Natural killer cell (primary cell): ENCODE measurements around the gene ACTRT3. TPM values are rescaled to one million over a fixed set of nuclear protein-coding genes. Genes with fewer than 3 reads are reported as not detected.

Experiments
- ATAC-seq, 3 donors: fragments of 150-1000 bp in 2 of 3; fragments of 200-7000 bp in 1 of 3; cut with Tn5 transposase; 1 replicate in 1 of 3; 2 replicates in 2 of 3; pipeline ENCODE4 v1.10.0; 2021; ENCODE audit warnings: mild to moderate bottlenecking in 2 of 3, moderate library complexity in 2 of 3
- DNase-seq, 2 donors: peaks; one replicate each; pipeline versions ENCODE4 v3.0.0 to v3.0.0-alpha.2; 2013 to 2021; ENCODE audit warnings: mixed read lengths in 1 of 2
- H3K27ac ChIP-seq: one replicate; pipeline ENCODE4 v1.5.1; 2013; ENCODE audit warnings: mild to moderate bottlenecking, low read length
- H3K27me3 ChIP-seq: one replicate; pipeline ENCODE4 v1.6.1; 2013; ENCODE audit warnings: low read length; ENCODE audit not compliant: control insufficient read depth, insufficient read depth
- H3K36me3 ChIP-seq: one replicate; pipeline ENCODE4 v1.6.1; 2013; ENCODE audit warnings: low read length; ENCODE audit not compliant: control insufficient read depth, insufficient read depth
- H3K4me1 ChIP-seq: one replicate; pipeline ENCODE4 v1.6.1; 2013; ENCODE audit warnings: low read length; ENCODE audit not compliant: control insufficient read depth, insufficient read depth
- H3K4me3 ChIP-seq: one replicate; pipeline ENCODE4 v1.5.1; 2013; ENCODE audit warnings: low read length
- H3K9me3 ChIP-seq: one replicate; pipeline ENCODE4 v1.6.1; 2013; ENCODE audit warnings: low read length; ENCODE audit not compliant: control insufficient read depth, insufficient read depth
- H3K27ac Mint-ChIP-seq, 2 donors: one replicate each; pipeline ENCODE4 v1.8.0; 2022; ENCODE audit warnings: mild to moderate bottlenecking in 2 of 2, mixed read lengths in 2 of 2, moderate library complexity in 1 of 2
- H3K27me3 Mint-ChIP-seq, 2 donors: one replicate each; pipeline ENCODE4 v1.8.0; 2022; ENCODE audit warnings: low read depth in 2 of 2, mixed read lengths in 2 of 2
- H3K36me3 Mint-ChIP-seq: one replicate; pipeline ENCODE4 v1.8.0; 2022; ENCODE audit warnings: mixed read lengths
- H3K4me1 Mint-ChIP-seq, 2 donors: one replicate each; pipeline ENCODE4 v1.8.0; 2022; ENCODE audit warnings: mixed read lengths in 2 of 2
- H3K4me3 Mint-ChIP-seq: one replicate; pipeline ENCODE4 v1.8.0; 2022; ENCODE audit warnings: mild to moderate bottlenecking, moderate library complexity, mixed read lengths
- H3K9me3 Mint-ChIP-seq, 2 donors: one replicate each; pipeline ENCODE4 v1.8.0; 2022; ENCODE audit warnings: mixed read lengths in 2 of 2
- CTCF ChIP-seq: fragments of 200-600 bp; IDR thresholded peaks from one replicate; pipeline ENCODE4 v1.8.0; 2022; ENCODE audit warnings: antibody characterized with exemption
- WGBS: methylation state at CpG from one replicate; pipeline ENCODE4 v1.1.7; 2013; ENCODE audit warnings: missing lambda C conversion rate; ENCODE audit not compliant: insufficient coverage; 5-methylcytosine and 5-hydroxymethylcytosine counted together
- intact Hi-C: fragments of 100-400 bp; cut with micrococcal nuclease; formaldehyde crosslinking; loops from one replicate; pipeline ENCODE4 v1.14.2; 2022
- total RNA-seq, 4 donors: library from RNA; stranded (reverse); fragments of 120-200 nt in 1 of 4; gene quantifications; one replicate each; pipeline versions ENCODE4 v1.2.3 to v1.2.4, GENCODE V29; 2013 to 2022

The ACTRT3 gene
- total RNA-seq, 3 donors from 2014 or later (not counting 1 experiment from before 2014, with no cell fraction given): 0.68 TPM; not detected in 2

- Mint-ChIP-seq H3K27ac (peak overlapping the region; percentile 100), H3K36me3 (no peaks in the 10 kb centered on the region), H3K4me3 (peak overlapping the region; percentile 99), H3K27me3 (no peaks in the 10 kb centered on the region), H3K4me1 (peaks cover 48% of the 10 kb centered on the region in 2 donors), H3K9me3 (no peaks in the 10 kb centered on the region)
- 0% methylated on average over 26 of the region's 27 CpGs for WGBS
- no peaks in the 10 kb centered on the region for H3K27me3 ChIP-seq
- ATAC-seq (peak in 2 of 3 donors; percentile 9 to 13), DNase-seq (peak; percentile 53 to 94)
- no peak for TF ChIP-seq CTCF
- no peaks in the 10 kb centered on the region for H3K9me3 ChIP-seq
- peak overlapping the region; percentile 99 for H3K4me3 ChIP-seq
- no peaks in the 10 kb centered on the region for H3K4me1 ChIP-seq
- peaks cover 19% of the 10 kb centered on the region for H3K36me3 ChIP-seq
- H3K27ac ChIP-seq: peak overlapping the region; percentile 100
- intact Hi-C loops: loop anchor here (2.0 to 5.0 kb wide), 3 partner anchors 41 to 1096 kb away; partner anchors contain the start of genes LRRC34, LRRIQ4 and SKIL
These were observed 2.3 kb upstream of the ACTRT3 start for GRCh38 chr3:169771497-169772304.

GRCh38 chr3:169764882-169765612 lies 4.3 kb downstream of the ACTRT3 start, which contains the start of gene TERC:
TSS of gene TERC (minus strand) at chr3:169765060.
- Mint-ChIP-seq H3K36me3 (no peaks in the 10 kb centered on the region), H3K9me3 (no peaks in the 10 kb centered on the region), H3K4me1 (peaks cover 31 to 39% of the 10 kb centered on the region in 2 donors), H3K27ac (peak within 1 kb of the TSS; percentile 90 to 92), H3K4me3 (peak within 1 kb of the TSS; percentile 99), H3K27me3 (no peaks in the 10 kb centered on the region)
- H3K27ac ChIP-seq: peak within 1 kb of the TSS; percentile 95
- ATAC-seq: peak; percentile 77 to 89 (median 84)
- intact Hi-C loops: loop anchor here (1.0 to 5.0 kb wide), 4 partner anchors 8 to 417 kb away; partner anchors contain the start of genes GPR160, MYNN, PHC3 and SEC62
- 8% methylated on average over 42 of the region's 42 CpGs for WGBS
- H3K4me3 ChIP-seq: peak within 1 kb of the TSS; percentile 95
- H3K9me3 ChIP-seq: peaks cover 2% of the 10 kb centered on the region
- H3K4me1 ChIP-seq: peaks cover 15% of the 10 kb centered on the region
- no peaks in the 10 kb centered on the region for H3K36me3 ChIP-seq
- H3K27me3 ChIP-seq: no peaks in the 10 kb centered on the region
- DNase-seq: peak; percentile 72 to 97
- TF ChIP-seq CTCF: no peak

GRCh38 chr3:169764312-169764881 lies 5.0 kb downstream of the ACTRT3 start:
- DNase-seq (peak in 1 of 2 donors; percentile 78), ATAC-seq (peak; percentile 39 to 59 (median 45))
- H3K9me3 Mint-ChIP-seq: no peaks in the 10 kb centered on the region
- no peaks in the 10 kb centered on the region for H3K36me3 Mint-ChIP-seq
- peak overlapping the region; percentile 99 for H3K4me3 Mint-ChIP-seq
- H3K27me3 Mint-ChIP-seq: no peaks in the 10 kb centered on the region
- TF ChIP-seq CTCF: no peak
- under 1% methylated on average over 46 of the region's 46 CpGs for WGBS
- H3K36me3 ChIP-seq: no peaks in the 10 kb centered on the region
- peak overlapping the region; percentile 95 for H3K27ac ChIP-seq
- intact Hi-C loops: loop anchor here (5.0 kb wide), 1 partner anchor 418 kb away; the partner anchor contains the start of gene PHC3
- peak overlapping the region; percentile 95 for H3K4me3 ChIP-seq
- H3K4me1 ChIP-seq: peaks cover 15% of the 10 kb centered on the region
- peaks cover 28 to 36% of the 10 kb centered on the region in 2 donors for H3K4me1 Mint-ChIP-seq
- H3K27ac Mint-ChIP-seq: peak overlapping the region; percentile 90 to 92
- no peaks in the 10 kb centered on the region for H3K27me3 ChIP-seq
- peaks cover 2% of the 10 kb centered on the region for H3K9me3 ChIP-seq
